ENCODE data around the gene VAMP8.

- TF ChIP-seq ATF3 (IDR thresholded peaks at IDR 0.05; ENCODE audit: borderline replicate concordance, extremely low read depth, low read depth, low read length): no peak
- TF ChIP-seq E2F4 (IDR thresholded peaks at IDR 0.05; ENCODE audit: low read depth, low read length): no peak
- no peak for TF ChIP-seq EP300 (IDR thresholded peaks at IDR 0.05; ENCODE audit: borderline replicate concordance in 1 of 2, control insufficient read depth in 1 of 2, low read depth in 2 of 2, low read length in 2 of 2)
Observed at GRCh38 chr2:85607268-85608215, 30.2 kb downstream of the VAMP8 start.

Measured in GM12878 (cell line).